Panc1 (cell line): ENCODE data around the gene TMPRSS13. TPM values are rescaled to one million over a fixed set of nuclear protein-coding genes. Genes with fewer than 3 reads are reported as not detected.

Experiments
- ATAC-seq: fragments of 200-7000 bp; cut with Tn5 transposase; 2 replicates; pipeline ENCODE4 v1.9.1; 2020; ENCODE audit warnings: mild to moderate bottlenecking, moderate library complexity
- BruUV-seq: library from RNA; stranded (reverse); fragments of 400-500 nt; replicated peaks from 2 replicates; lab custom pipeline; 2021; lab: Mats Ljungman, UMichigan
- CTCF ChIA-PET: fragments of 300-600 bp; sonication (Branson Sonifier 250); formaldehyde crosslinking; loops from one replicate; lab custom pipeline; 2022; ENCODE audit warnings: antibody characterized with exemption; lab: Charles Lee
- POLR2A ChIA-PET: fragments of 300-600 bp; sonication (Branson Sonifier 250); formaldehyde crosslinking; loops from one replicate; lab custom pipeline; 2022; ENCODE audit warnings: antibody characterized with exemption; lab: Charles Lee
- DNase-seq: peaks from one replicate; pipeline ENCODE4 v3.0.0-alpha.2; 2010; ENCODE audit warnings: low read depth, low spot score
- H3K27ac ChIP-seq: 2 replicates; pipeline ENCODE4 v1.5.1; 2011; ENCODE audit warnings: mild to moderate bottlenecking, low read length, inconsistent platforms
- H3K27me3 ChIP-seq: fragments of 200-500 bp; sonication (Bioruptor generic); 2 replicates; pipeline ENCODE4 v1.6.0; 2014; ENCODE audit warnings: low read length, inconsistent platforms; ENCODE audit not compliant: control insufficient read depth, insufficient read depth
- H3K36me3 ChIP-seq: fragments of 200-500 bp; sonication (Bioruptor generic); 2 replicates; pipeline ENCODE4 v1.5.1; 2014; ENCODE audit warnings: inconsistent platforms, mild to moderate bottlenecking, low read length, moderate library complexity; ENCODE audit not compliant: control insufficient read depth, insufficient read depth
- H3K4me1 ChIP-seq: 2 replicates; pipeline ENCODE4 v1.5.1; 2011; ENCODE audit warnings: inconsistent platforms, mild to moderate bottlenecking, low read length, moderate library complexity; ENCODE audit not compliant: control insufficient read depth, insufficient read depth
- H3K4me3 ChIP-seq, 2 experiments: 2 replicates each; pipeline ENCODE4 v1.5.1; 2011 to 2012; ENCODE audit warnings: low read depth in 2 of 2, low read length in 2 of 2, mild to moderate bottlenecking in 2 of 2, inconsistent platforms in 1 of 2, moderate library complexity in 1 of 2
- H3K9me3 ChIP-seq: fragments of 200-500 bp; sonication (Bioruptor generic); 2 replicates; pipeline ENCODE4 v1.5.1; 2014; ENCODE audit warnings: low read depth, mild to moderate bottlenecking, inconsistent platforms, low read length, moderate library complexity; ENCODE audit not compliant: control insufficient read depth, insufficient read depth
- POLR2AphosphoS5 ChIP-seq: IDR thresholded peaks from 2 replicates; pipeline ENCODE4 v1.6.1; 2012; ENCODE audit warnings: mild to moderate bottlenecking, low read depth, low read length, moderate library complexity
- SIN3A ChIP-seq: IDR thresholded peaks from 2 replicates; pipeline ENCODE4 v1.6.1; 2012; ENCODE audit warnings: low read depth, mild to moderate bottlenecking, low read length, moderate library complexity, borderline replicate concordance; ENCODE audit not compliant: insufficient read depth
- TCF7L2 ChIP-seq: IDR thresholded peaks from 2 replicates; pipeline ENCODE4 v1.6.1; 2011; ENCODE audit warnings: mild to moderate bottlenecking, low read depth, low read length, inconsistent platforms
- in situ Hi-C: cut with HindIII; loops from 2 replicates; pipeline ENCODE4 v1.10.0; 2016; ENCODE audit warnings: low sequenced_read_pairs, low pct_unique_long_range_greater_than_20kb
- intact Hi-C: fragments of 100-400 bp; cut with micrococcal nuclease; formaldehyde crosslinking; loops from one replicate; pipeline ENCODE4 v1.10.0; 2022; ENCODE audit not compliant: unreplicated experiment
- total RNA-seq: library from RNA; stranded (reverse); gene quantifications from one replicate; pipeline ENCODE4 v1.2.1, GENCODE V29; 2021; ENCODE audit not compliant: unreplicated experiment
- TF ChIP-seq, protein P1 (sequence below): fragments of 450-650 bp; IDR thresholded peaks from 2 replicates; pipeline ENCODE4 v1.5.1; 2017; ENCODE audit warnings: mild to moderate bottlenecking
- TF ChIP-seq, protein P2 (sequence below), 2 experiments: IDR thresholded peaks; 2 replicates each; pipeline ENCODE4 v1.6.1; 2011 to 2012; ENCODE audit warnings: low read depth in 2 of 2, control low read depth in 1 of 2, low read length in 1 of 2, mild to moderate bottlenecking in 1 of 2, moderate library complexity in 1 of 2; ENCODE audit not compliant: insufficient read depth in 1 of 2

TMPRSS13 gene
- total RNA-seq, 1 experiment from 2014 or later = not detected

DNA sequence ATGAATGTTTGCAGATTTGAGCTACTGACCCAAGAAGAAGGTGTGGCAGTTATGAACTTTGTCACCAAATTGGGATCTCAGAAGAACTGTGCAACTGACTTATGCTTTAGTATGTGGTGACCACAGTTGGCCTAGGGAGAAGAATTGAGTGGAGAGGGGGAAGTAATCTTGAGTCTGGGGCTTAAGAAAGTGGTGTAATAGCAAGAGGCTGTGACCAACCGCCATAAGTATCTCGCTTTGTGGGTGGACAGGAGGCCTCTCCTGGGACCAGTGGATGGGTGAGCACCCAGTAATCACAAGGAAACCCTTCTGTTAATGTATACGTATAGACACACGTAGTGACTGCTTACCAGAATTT lies 44.3 kb upstream of the TMPRSS13 start:
- no peak for TF ChIP-seq SIN3A
- TF ChIP-seq POLR2AphosphoS5 = no peak
- TF ChIP-seq TCF7L2 = no peak
- TF ChIP-seq, protein P1, sequence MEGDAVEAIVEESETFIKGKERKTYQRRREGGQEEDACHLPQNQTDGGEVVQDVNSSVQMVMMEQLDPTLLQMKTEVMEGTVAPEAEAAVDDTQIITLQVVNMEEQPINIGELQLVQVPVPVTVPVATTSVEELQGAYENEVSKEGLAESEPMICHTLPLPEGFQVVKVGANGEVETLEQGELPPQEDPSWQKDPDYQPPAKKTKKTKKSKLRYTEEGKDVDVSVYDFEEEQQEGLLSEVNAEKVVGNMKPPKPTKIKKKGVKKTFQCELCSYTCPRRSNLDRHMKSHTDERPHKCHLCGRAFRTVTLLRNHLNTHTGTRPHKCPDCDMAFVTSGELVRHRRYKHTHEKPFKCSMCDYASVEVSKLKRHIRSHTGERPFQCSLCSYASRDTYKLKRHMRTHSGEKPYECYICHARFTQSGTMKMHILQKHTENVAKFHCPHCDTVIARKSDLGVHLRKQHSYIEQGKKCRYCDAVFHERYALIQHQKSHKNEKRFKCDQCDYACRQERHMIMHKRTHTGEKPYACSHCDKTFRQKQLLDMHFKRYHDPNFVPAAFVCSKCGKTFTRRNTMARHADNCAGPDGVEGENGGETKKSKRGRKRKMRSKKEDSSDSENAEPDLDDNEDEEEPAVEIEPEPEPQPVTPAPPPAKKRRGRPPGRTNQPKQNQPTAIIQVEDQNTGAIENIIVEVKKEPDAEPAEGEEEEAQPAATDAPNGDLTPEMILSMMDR = no peak
- TF ChIP-seq, protein P2, sequence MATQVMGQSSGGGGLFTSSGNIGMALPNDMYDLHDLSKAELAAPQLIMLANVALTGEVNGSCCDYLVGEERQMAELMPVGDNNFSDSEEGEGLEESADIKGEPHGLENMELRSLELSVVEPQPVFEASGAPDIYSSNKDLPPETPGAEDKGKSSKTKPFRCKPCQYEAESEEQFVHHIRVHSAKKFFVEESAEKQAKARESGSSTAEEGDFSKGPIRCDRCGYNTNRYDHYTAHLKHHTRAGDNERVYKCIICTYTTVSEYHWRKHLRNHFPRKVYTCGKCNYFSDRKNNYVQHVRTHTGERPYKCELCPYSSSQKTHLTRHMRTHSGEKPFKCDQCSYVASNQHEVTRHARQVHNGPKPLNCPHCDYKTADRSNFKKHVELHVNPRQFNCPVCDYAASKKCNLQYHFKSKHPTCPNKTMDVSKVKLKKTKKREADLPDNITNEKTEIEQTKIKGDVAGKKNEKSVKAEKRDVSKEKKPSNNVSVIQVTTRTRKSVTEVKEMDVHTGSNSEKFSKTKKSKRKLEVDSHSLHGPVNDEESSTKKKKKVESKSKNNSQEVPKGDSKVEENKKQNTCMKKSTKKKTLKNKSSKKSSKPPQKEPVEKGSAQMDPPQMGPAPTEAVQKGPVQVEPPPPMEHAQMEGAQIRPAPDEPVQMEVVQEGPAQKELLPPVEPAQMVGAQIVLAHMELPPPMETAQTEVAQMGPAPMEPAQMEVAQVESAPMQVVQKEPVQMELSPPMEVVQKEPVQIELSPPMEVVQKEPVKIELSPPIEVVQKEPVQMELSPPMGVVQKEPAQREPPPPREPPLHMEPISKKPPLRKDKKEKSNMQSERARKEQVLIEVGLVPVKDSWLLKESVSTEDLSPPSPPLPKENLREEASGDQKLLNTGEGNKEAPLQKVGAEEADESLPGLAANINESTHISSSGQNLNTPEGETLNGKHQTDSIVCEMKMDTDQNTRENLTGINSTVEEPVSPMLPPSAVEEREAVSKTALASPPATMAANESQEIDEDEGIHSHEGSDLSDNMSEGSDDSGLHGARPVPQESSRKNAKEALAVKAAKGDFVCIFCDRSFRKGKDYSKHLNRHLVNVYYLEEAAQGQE (IDR thresholded peaks at IDR 0.05; ENCODE audit: insufficient read depth in 1 of 2, low read depth in 2 of 2, low read length in 1 of 2) = no peak
- ChIA-PET CTCF (interaction anchor here (1.0 kb wide), 1 partner anchor 27 kb away, joined by 3 read pairs; no protein-coding TSS in a partner anchor), POLR2A (no interaction called here)
- ATAC-seq = no peak
- H3K27me3 ChIP-seq = peaks cover 2% of the 10 kb centered on the region; the same call in 1 of the 2 replicates
- H3K4me3 ChIP-seq = no peak overlapping the region
- no peaks in the 10 kb centered on the region for H3K36me3 ChIP-seq
- intact Hi-C loops (no loop called here), in situ Hi-C loops (no loop called here)
- no TSS peak for BruUV-seq
- H3K27ac ChIP-seq = no peak overlapping the region
- DNase-seq = no peak
- H3K9me3 ChIP-seq = no peaks in the 10 kb centered on the region
- peaks cover 8% of the 10 kb centered on the region; the same call in 1 of the 2 replicates for H3K4me1 ChIP-seq

DNA sequence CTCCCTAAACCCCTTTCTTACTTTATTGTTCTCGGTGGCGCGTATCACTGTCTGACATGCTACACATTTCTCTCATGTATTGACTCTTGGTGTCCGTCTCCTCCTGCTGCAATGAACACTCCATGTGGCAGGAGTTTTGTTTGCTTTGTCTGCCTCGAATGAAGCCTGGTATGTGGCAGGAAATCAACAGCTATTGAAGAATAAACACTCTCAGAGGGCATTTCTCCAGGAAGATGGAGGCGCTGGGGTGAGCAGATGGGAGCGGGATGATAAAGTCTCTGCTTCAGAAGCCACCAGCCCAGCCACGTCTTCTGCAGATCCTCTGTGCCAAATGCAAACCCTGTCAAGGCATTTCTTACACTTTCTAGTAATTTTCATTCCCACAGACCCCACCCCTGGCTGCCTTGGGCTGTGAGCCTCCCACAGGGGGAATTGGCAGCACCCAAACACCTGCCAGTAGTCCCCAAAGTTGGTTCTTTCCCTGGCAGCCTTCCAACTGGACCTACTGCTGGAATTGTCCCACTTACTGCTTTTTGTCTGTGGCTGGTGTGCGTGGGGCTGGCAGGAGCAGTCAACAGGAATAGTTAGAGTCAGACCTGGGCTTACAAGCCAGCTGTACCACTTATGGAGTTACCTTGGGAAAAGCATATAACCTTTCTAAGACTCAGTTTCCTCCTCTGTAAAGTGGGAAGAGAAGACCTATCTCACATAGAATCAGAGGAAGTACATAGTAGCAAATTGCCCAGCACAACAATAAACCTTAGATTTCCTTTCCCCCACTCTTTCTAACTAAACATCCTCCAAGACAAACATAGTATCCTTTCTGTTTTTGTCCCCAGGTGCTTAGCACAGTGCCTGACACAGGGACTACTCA lies 43.7 kb upstream of the TMPRSS13 start:
- DNase-seq (no peak), ATAC-seq (peak; percentile 53)
- in situ Hi-C loops (no loop called here), intact Hi-C loops (no loop called here)
- H3K27me3 ChIP-seq = peaks cover 2% of the 10 kb centered on the region; the same call in 1 of the 2 replicates
- H3K4me3 ChIP-seq = no peak overlapping the region
- no peaks in the 10 kb centered on the region for H3K9me3 ChIP-seq
- CTCF ChIA-PET = no interaction called here
- peaks cover 8% of the 10 kb centered on the region; the same call in 1 of the 2 replicates for H3K4me1 ChIP-seq
- TF ChIP-seq POLR2AphosphoS5 (no peak), TCF7L2 (no peak), SIN3A (no peak)
- TF ChIP-seq, protein P1 = no peak
- TF ChIP-seq, protein P2 (IDR thresholded peaks at IDR 0.05; ENCODE audit: insufficient read depth in 1 of 2, low read depth in 2 of 2, low read length in 1 of 2) = no peak
- H3K27ac ChIP-seq = no peak overlapping the region
- POLR2A ChIA-PET = no interaction called here
- no TSS peak for BruUV-seq
- H3K36me3 ChIP-seq = no peaks in the 10 kb centered on the region
